Measurements from ENCODE around the gene SLC22A7.

The SLC22A7 gene

DNA sequence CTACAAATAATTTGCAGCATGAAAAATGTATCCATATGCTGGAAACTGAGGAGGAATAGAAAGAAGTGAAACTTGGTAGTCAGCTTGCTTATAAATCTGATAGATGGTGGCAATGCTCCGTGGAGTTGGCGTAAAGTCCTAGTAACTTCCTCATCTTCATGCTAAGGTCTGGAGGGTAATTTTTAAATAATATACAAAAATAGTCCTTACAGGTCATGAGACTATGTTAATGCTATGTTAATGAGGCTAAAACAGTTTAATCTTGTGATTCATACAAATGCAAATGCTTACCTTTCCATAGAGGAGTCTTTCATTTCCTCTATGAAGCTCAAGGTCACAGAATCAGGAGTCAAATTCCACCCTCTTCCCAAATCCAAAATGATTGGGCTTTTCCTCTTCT is 20.0 kb downstream of the SLC22A7 start:
- ChIA-PET CTCF (interaction anchor here (0.7 to 1.8 kb wide), 4 partner anchors 8 to 189 kb away, joined by 3 to 9 read pairs (median 4); partner anchors contain the start of gene CRIP3), POLR2A (no interaction called here)
- TF ChIP-seq, protein P1, sequence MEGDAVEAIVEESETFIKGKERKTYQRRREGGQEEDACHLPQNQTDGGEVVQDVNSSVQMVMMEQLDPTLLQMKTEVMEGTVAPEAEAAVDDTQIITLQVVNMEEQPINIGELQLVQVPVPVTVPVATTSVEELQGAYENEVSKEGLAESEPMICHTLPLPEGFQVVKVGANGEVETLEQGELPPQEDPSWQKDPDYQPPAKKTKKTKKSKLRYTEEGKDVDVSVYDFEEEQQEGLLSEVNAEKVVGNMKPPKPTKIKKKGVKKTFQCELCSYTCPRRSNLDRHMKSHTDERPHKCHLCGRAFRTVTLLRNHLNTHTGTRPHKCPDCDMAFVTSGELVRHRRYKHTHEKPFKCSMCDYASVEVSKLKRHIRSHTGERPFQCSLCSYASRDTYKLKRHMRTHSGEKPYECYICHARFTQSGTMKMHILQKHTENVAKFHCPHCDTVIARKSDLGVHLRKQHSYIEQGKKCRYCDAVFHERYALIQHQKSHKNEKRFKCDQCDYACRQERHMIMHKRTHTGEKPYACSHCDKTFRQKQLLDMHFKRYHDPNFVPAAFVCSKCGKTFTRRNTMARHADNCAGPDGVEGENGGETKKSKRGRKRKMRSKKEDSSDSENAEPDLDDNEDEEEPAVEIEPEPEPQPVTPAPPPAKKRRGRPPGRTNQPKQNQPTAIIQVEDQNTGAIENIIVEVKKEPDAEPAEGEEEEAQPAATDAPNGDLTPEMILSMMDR (IDR thresholded peaks at IDR 0.05; ENCODE audit: control extremely low read depth, extremely low read depth, low read depth, missing control alignments), result no peak
- no peak for DNase-seq (ENCODE audit: extremely low spot score)

DNA sequence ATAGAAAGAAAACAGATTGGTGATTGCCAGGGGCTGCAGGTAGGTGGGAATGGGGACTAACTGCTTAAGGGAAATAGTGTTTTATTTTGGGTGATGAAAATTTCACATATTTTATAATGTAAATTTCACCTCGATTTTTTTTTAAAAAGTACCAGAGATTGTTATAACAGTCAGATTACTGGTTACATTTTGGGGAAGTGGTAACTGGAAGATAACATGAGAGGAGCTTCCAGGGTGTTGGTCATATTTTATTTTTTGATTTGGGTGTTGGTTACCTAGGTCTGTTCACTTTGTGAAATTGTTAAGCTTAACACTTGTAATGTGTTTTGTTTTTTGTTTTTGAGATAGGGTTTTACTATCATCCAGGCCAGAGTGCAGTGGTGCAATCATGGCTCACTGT is 27.8 kb downstream of the SLC22A7 start:
- DNase-seq (ENCODE audit: extremely low spot score), result no peak
- ChIA-PET CTCF (interaction anchor here (1.0 kb wide), 1 partner anchor 8 kb away, joined by 3 read pairs; no protein-coding TSS in a partner anchor), POLR2A (no interaction called here)
- TF ChIP-seq, protein P1 (IDR thresholded peaks at IDR 0.05; ENCODE audit: control extremely low read depth, extremely low read depth, low read depth, missing control alignments), result no peak

DNA sequence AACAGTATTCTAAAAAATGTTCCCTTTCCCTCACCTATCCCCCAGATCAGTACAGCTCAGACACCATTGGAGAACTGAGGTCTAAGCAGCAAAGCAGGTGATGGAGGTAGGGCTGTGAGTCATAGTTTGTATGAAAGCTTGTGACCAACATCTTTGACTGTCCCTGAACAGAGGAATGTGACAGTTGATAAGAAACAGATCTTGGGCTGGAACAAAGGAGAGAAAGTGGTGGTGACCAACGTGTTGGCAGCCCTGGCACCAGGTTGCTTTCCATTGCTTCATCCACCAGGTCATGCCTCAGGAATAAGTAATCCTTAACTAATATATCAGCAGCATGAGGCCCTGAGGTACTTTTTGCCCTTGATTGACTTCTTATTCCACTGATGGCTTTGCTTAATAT is 30.5 kb downstream of the SLC22A7 start:
- POLR2A ChIA-PET, result no interaction called here
- CTCF ChIA-PET, result interaction anchor here (1.6 to 3.1 kb wide), 2 partner anchors 10 to 21 kb away, joined by 3 to 13 read pairs; partner anchors contain the start of gene CRIP3
- TF ChIP-seq, protein P1 (IDR thresholded peaks at IDR 0.05; ENCODE audit: control extremely low read depth, extremely low read depth, low read depth, missing control alignments), result no peak
- DNase-seq (ENCODE audit: extremely low spot score), result no peak

DNA sequence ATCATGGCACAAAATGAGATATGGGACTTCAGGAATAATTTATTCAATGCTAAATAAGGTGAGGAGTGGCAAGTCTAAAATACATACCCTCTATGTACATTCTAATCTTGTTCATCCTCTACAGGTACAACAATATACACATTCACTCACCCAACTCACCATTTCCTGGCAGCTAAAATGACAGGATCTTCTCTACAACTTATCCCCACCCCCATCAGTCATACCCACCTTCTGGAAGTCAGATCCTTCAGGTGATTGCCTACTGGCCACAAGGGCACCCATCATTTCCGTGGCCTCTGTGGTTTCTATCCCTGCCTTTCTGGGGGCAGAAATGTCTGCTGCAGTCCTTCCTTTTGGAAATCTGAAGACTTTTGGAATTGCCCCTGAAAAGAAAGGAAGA is 33.4 kb downstream of the SLC22A7 start:
- ChIA-PET CTCF (interaction anchor here (1.6 kb wide), 1 partner anchor 79 kb away, joined by 3 read pairs; no protein-coding TSS in a partner anchor), POLR2A (no interaction called here)
- DNase-seq (ENCODE audit: extremely low spot score), result no peak
- TF ChIP-seq, protein P1 (IDR thresholded peaks at IDR 0.05; ENCODE audit: control extremely low read depth, extremely low read depth, low read depth, missing control alignments), result no peak

DNA sequence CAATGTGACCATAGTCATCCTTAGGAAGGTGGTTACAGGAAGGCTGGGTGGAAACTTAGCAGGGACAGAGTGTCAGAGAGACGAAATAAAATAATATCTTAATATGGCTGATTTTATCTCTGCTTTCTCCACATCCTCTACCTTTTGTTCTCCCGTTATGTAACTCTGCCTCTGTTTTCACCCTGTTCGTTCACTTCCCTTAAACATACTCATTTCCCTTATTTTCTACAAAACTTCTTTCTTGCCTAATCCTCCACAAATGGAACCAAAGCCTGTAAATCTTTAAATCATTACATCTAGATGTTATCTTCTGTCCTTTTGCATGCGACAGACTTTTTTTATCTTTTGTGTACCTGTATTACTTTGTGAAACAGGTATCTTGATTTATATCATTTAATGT is 33.8 kb downstream of the SLC22A7 start:
- POLR2A ChIA-PET, result no interaction called here
- CTCF ChIA-PET, result interaction anchor here (1.6 kb wide), 1 partner anchor 79 kb away, joined by 3 read pairs; no protein-coding TSS in a partner anchor

DNA sequence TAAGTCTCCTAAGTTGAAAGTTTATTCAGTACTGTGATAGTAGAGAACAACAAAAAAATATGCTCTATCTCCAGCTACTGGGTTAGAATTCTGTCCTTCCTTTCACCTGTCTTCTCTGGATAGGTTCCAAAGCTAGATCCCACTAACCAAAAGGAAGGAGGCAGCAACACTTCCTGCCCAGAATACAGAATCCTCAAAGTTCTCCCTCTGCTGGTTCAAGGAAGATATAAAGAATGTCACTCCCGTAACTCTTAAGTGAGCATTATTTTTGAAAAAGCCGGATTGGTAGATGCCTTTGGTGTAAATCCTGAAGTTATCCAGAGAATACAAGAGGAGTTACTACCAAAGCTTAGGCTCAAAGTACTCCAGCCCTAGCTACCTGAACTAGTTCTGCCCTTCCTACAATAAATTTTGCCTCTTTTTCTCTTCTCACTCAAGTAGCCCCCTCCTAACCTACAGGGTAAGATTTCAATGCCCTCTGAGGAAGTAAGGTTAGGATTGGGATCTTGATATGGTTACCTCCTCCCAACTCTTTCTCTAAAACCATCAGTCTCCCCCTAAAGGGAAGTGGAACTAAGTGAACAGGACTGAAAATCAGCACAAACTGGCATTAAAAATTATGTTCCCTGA is 36.5 kb downstream of the SLC22A7 start:
- no peak for DNase-seq (ENCODE audit: extremely low spot score)
- CTCF ChIA-PET, result interaction anchor here (0.7 to 2.4 kb wide), 10 partner anchors 11 to 139 kb away, joined by 3 to 7 read pairs (median 4); partner anchors contain the start of genes CRIP3 and SLC22A7

More for the DNA sequence above, 33.8 kb downstream of the SLC22A7 start:
- DNase-seq (ENCODE audit: extremely low spot score), result no peak
- TF ChIP-seq, protein P1 (IDR thresholded peaks at IDR 0.05; ENCODE audit: control extremely low read depth, extremely low read depth, low read depth, missing control alignments), result no peak

More for the DNA sequence above, 36.5 kb downstream of the SLC22A7 start:
- POLR2A ChIA-PET, result no interaction called here
- TF ChIP-seq, protein P1 (IDR thresholded peaks at IDR 0.05; ENCODE audit: control extremely low read depth, extremely low read depth, low read depth, missing control alignments), result no peak

Measured in GM10248 (cell line).